ENCODE measurements around the gene ZDHHC8.

The ZDHHC8 gene

GRCh38 chr22:20096574-20097420, 34.8 kb upstream of the ZDHHC8 start:
- no peak for DNase-seq

GRCh38 chr22:20099099-20099711, 32.4 kb upstream of the ZDHHC8 start:
- no peak for DNase-seq

- no peak for DNase-seq
Observed at GRCh38 chr22:20101638-20102037, 30.0 kb upstream of the ZDHHC8 start.

GRCh38 chr22:20102203-20102780, 29.3 kb upstream of the ZDHHC8 start:
- DNase-seq, result no peak

GRCh38 chr22:20105456-20106204, 26.0 kb upstream of the ZDHHC8 start:
- DNase-seq, result no peak

GRCh38 chr22:20106205-20106848, 25.3 kb upstream of the ZDHHC8 start:
- no peak for DNase-seq

- DNase-seq, result no peak
Observed at GRCh38 chr22:20106849-20107237, 24.8 kb upstream of the ZDHHC8 start.

GRCh38 chr22:20107471-20107901, 24.1 kb upstream of the ZDHHC8 start:
- no peak for DNase-seq

GRCh38 chr22:20107951-20108756, 23.4 kb upstream of the ZDHHC8 start:
- no peak for DNase-seq

GRCh38 chr22:20108757-20109230, 22.8 kb upstream of the ZDHHC8 start:
- no peak for DNase-seq

GRCh38 chr22:20109411-20110358, 21.9 kb upstream of the ZDHHC8 start:
- DNase-seq, result no peak

- DNase-seq, result no peak
Observed at GRCh38 chr22:20110359-20110985, 21.1 kb upstream of the ZDHHC8 start.

- DNase-seq, result no peak
Observed at GRCh38 chr22:20111045-20111688, 20.4 kb upstream of the ZDHHC8 start.

- DNase-seq, result no peak
Observed at GRCh38 chr22:20111689-20112622, 19.6 kb upstream of the ZDHHC8 start.

GRCh38 chr22:20112623-20113511, 18.7 kb upstream of the ZDHHC8 start:
- no peak for DNase-seq

GRCh38 chr22:20113551-20114310, 17.9 kb upstream of the ZDHHC8 start:
- DNase-seq, result no peak
